ENCODE data around the gene ZDHHC22. TPM values are rescaled to one million over a fixed set of nuclear protein-coding genes. Genes with fewer than 3 reads are reported as not detected.
A peak's percentile ranks its signal among the peaks of the same experiment; 100 is the strongest.

The ZDHHC22 gene
- total RNA-seq, 3 donors from 2014 or later (not counting 1 experiment from before 2014, with no cell fraction given), result not detected

- H3K4me1 Mint-ChIP-seq, result peaks cover 0 to 11% of the 10 kb centered on the region in 2 donors
- peaks cover 46 to 69% of the 10 kb centered on the region in 2 donors for H3K27me3 Mint-ChIP-seq (ENCODE audit: low read depth in 2 of 2)
- H3K4me3 Mint-ChIP-seq, result no peak overlapping the region
- TF ChIP-seq CTCF (IDR thresholded peaks at IDR 0.05), result no peak
- no peaks in the 10 kb centered on the region for H3K9me3 Mint-ChIP-seq
- DNase-seq (no peak), ATAC-seq (no peak)
- no peak overlapping the region for H3K27ac Mint-ChIP-seq
- H3K36me3 ChIP-seq (ENCODE audit: control insufficient read depth, insufficient read depth, low read length), result no peaks in the 10 kb centered on the region
- no peak overlapping the region for H3K4me3 ChIP-seq (ENCODE audit: low read length)
- no peak overlapping the region for H3K27ac ChIP-seq (ENCODE audit: low read length)
- whole genome bisulfite sequencing (ENCODE audit: insufficient coverage), result 2% methylated on average over 67 of the region's 67 CpGs
- H3K36me3 Mint-ChIP-seq, result no peaks in the 10 kb centered on the region
- peaks cover 17% of the 10 kb centered on the region for H3K4me1 ChIP-seq (ENCODE audit: control insufficient read depth, insufficient read depth, low read length)
- H3K9me3 ChIP-seq (ENCODE audit: control insufficient read depth, insufficient read depth, low read length), result no peaks in the 10 kb centered on the region
- intact Hi-C loops (cut with micrococcal nuclease), result no loop called here
- H3K27me3 ChIP-seq (ENCODE audit: control insufficient read depth, insufficient read depth, low read length), result peaks cover 37% of the 10 kb centered on the region
Measured at GRCh38 chr14:77140359-77141213, 1.0 kb downstream of the ZDHHC22 start.

GRCh38 chr14:77139540-77140358, 1.8 kb downstream of the ZDHHC22 start:
- intact Hi-C loops (cut with micrococcal nuclease), result no loop called here

GRCh38 chr14:77139022-77139421, 2.6 kb downstream of the ZDHHC22 start:
- Mint-ChIP-seq H3K27ac (no peak overlapping the region), H3K4me1 (peaks cover 0 to 12% of the 10 kb centered on the region in 2 donors), H3K4me3 (no peak overlapping the region), H3K27me3 (ENCODE audit: low read depth in 2 of 2) (peaks cover 49 to 64% of the 10 kb centered on the region in 2 donors), H3K36me3 (no peaks in the 10 kb centered on the region), H3K9me3 (no peaks in the 10 kb centered on the region)
- Histone ChIP-seq H3K36me3 (ENCODE audit: control insufficient read depth, insufficient read depth, low read length) (no peaks in the 10 kb centered on the region), H3K4me1 (ENCODE audit: control insufficient read depth, insufficient read depth, low read length) (peaks cover 17% of the 10 kb centered on the region), H3K27ac (ENCODE audit: low read length) (no peak overlapping the region), H3K9me3 (ENCODE audit: control insufficient read depth, insufficient read depth, low read length) (no peaks in the 10 kb centered on the region), H3K27me3 (ENCODE audit: control insufficient read depth, insufficient read depth, low read length) (peaks cover 34% of the 10 kb centered on the region), H3K4me3 (ENCODE audit: low read length) (no peak overlapping the region)
- no peak for TF ChIP-seq CTCF (IDR thresholded peaks at IDR 0.05)
- 85% methylated on average over 15 of the region's 15 CpGs for WGBS (ENCODE audit: insufficient coverage)
- DNase-seq, result no peak
- ATAC-seq, result no peak
- intact Hi-C loops (cut with micrococcal nuclease), result no loop called here

More at GRCh38 chr14:77139540-77140358, 1.8 kb downstream of the ZDHHC22 start:
- H3K27me3 Mint-ChIP-seq (ENCODE audit: low read depth in 2 of 2), result peaks cover 49 to 64% of the 10 kb centered on the region in 2 donors
- H3K27ac ChIP-seq (ENCODE audit: low read length), result no peak overlapping the region
- H3K4me3 ChIP-seq (ENCODE audit: low read length), result no peak overlapping the region
- WGBS (ENCODE audit: insufficient coverage), result 3% methylated on average over 48 of the region's 52 CpGs
- no peaks in the 10 kb centered on the region for H3K36me3 ChIP-seq (ENCODE audit: control insufficient read depth, insufficient read depth, low read length)
- TF ChIP-seq CTCF (IDR thresholded peaks at IDR 0.05), result no peak
- no peak overlapping the region for H3K27ac Mint-ChIP-seq
- no peak overlapping the region for H3K4me3 Mint-ChIP-seq
- H3K27me3 ChIP-seq (ENCODE audit: control insufficient read depth, insufficient read depth, low read length), result peaks cover 35% of the 10 kb centered on the region
- peaks cover 0 to 11% of the 10 kb centered on the region in 2 donors for H3K4me1 Mint-ChIP-seq
- H3K9me3 Mint-ChIP-seq, result no peaks in the 10 kb centered on the region
- no peaks in the 10 kb centered on the region for H3K36me3 Mint-ChIP-seq
- H3K4me1 ChIP-seq (ENCODE audit: control insufficient read depth, insufficient read depth, low read length), result peaks cover 17% of the 10 kb centered on the region
- peak in 1 of 2 donors; percentile 55 for DNase-seq
- ATAC-seq, result peak in 1 of 3 donors; percentile 61
- no peaks in the 10 kb centered on the region for H3K9me3 ChIP-seq (ENCODE audit: control insufficient read depth, insufficient read depth, low read length)

Data from natural killer cell (primary cell).